OCI-LY7 (cell line): ENCODE results near the gene WRNIP1.

Experiments used
- EZH2phosphoT487 ChIP-seq: fragments of 200-600 bp; sonication (generic); IDR thresholded peaks from 2 replicates; pipeline ENCODE4 v1.6.1; 2018; ENCODE audit warnings: low read depth, borderline replicate concordance, mild to moderate bottlenecking, mixed run types, antibody characterized with exemption, low read length, moderate library complexity, mixed read lengths
- TF ChIP-seq, protein P1 (sequence below): fragments of 200-600 bp; sonication (generic); conservative IDR thresholded peaks from 2 replicates; pipeline ENCODE4 v1.5.1; 2014; ENCODE audit warnings: mild to moderate bottlenecking, antibody characterized with exemption, low read length, moderate library complexity, mixed read lengths

DNA sequence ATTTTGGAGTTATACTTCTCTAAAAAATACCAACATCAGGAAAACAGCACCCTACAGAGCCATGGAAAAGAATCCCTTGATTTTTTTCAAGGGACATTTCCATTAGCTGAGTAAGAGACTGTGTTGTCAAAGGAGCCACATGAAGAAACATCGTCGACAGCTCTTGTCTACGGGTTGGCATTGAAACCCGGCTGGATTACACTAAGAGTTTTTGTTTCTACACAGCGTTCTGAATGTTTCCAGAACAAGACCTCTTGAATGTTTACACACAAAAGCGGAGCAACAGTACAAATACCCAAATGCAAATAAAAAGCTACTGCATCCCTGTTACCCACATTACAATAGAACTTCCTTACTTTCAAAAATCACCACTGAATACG, 12.1 kb upstream of the WRNIP1 start:
- TF ChIP-seq, protein P1, sequence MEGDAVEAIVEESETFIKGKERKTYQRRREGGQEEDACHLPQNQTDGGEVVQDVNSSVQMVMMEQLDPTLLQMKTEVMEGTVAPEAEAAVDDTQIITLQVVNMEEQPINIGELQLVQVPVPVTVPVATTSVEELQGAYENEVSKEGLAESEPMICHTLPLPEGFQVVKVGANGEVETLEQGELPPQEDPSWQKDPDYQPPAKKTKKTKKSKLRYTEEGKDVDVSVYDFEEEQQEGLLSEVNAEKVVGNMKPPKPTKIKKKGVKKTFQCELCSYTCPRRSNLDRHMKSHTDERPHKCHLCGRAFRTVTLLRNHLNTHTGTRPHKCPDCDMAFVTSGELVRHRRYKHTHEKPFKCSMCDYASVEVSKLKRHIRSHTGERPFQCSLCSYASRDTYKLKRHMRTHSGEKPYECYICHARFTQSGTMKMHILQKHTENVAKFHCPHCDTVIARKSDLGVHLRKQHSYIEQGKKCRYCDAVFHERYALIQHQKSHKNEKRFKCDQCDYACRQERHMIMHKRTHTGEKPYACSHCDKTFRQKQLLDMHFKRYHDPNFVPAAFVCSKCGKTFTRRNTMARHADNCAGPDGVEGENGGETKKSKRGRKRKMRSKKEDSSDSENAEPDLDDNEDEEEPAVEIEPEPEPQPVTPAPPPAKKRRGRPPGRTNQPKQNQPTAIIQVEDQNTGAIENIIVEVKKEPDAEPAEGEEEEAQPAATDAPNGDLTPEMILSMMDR, result no peak
- TF ChIP-seq EZH2phosphoT487, result no peak
